Colonic mucosa (tissue), 4 donors: Measurements from ENCODE around the gene CERS5. TPM values are rescaled to one million over a fixed set of nuclear protein-coding genes. Genes with fewer than 3 reads are reported as not detected.
"Not testable (repeated sequence)": the region's sequence is repeated elsewhere in the genome, so short reads cannot be mapped to it uniquely, and the experiment has no call there.

Experiments
- DNase-seq: peaks from one replicate; pipeline ENCODE4 v3.0.0-alpha.2; 2020
- H3K27ac ChIP-seq: fragments of 200-600 bp; one replicate; pipeline ENCODE4 v1.8.0; 2021
- H3K27me3 ChIP-seq: fragments of 200-600 bp; one replicate; pipeline ENCODE4 v1.8.0; 2021
- H3K36me3 ChIP-seq: fragments of 200-600 bp; one replicate; pipeline ENCODE4 v1.8.0; 2021
- H3K4me1 ChIP-seq: fragments of 200-600 bp; one replicate; pipeline ENCODE4 v1.8.0; 2021; ENCODE audit warnings: mild to moderate bottlenecking
- H3K4me3 ChIP-seq: fragments of 200-600 bp; one replicate; pipeline ENCODE4 v1.8.0; 2021
- H3K9ac ChIP-seq, 2 donors: one replicate each; pipeline ENCODE4 v1.7.0; 2013; ENCODE audit warnings: control low read depth in 2 of 2, low read depth in 2 of 2, low read length in 2 of 2
- H3K9me3 ChIP-seq: fragments of 200-600 bp; one replicate; pipeline ENCODE4 v1.8.0; 2021
- CTCF ChIP-seq: fragments of 200-600 bp; IDR thresholded peaks from one replicate; pipeline ENCODE4 v1.8.0; 2022; ENCODE audit warnings: antibody characterized with exemption, mild to moderate bottlenecking
- intact Hi-C: fragments of 100-400 bp; cut with DNase I; formaldehyde crosslinking; loops from one replicate; pipeline ENCODE4 v1.14.1; 2022
- total RNA-seq, 2 donors: library from RNA; stranded (reverse); fragmentation: NEBNext Ultra II Directional in 1 of 2; extraction: Animal tissue kit (Norgen Biotek cat#: 25700) in 1 of 2; gene quantifications; one replicate each; pipeline ENCODE4 v1.2.1, GENCODE V29; 2021
- donor health status: healthy.
- donor health status: DM: no; HTN: no; CAD: no.
- donor health status: DM: no; HTN: no; CAD: no.

Gene CERS5
- total RNA-seq, 2 donors from 2014 or later = 17.6 to 19.4 TPM

GRCh38 chr12:50084775-50085614 lies 82.2 kb downstream of the CERS5 start, which contains the start of gene SMARCD1:
Gene SMARCD1, plus strand, starts transcription at chr12:50085342. Its CDS starts 28 bp downstream, at chr12:50085370.
- peaks cover 11% of the 10 kb centered on the region for H3K36me3 ChIP-seq
- H3K4me1 ChIP-seq = no peaks in the 10 kb centered on the region
- H3K4me3 ChIP-seq = peak within 1 kb of the TSS; percentile 93
- no peaks in the 10 kb centered on the region for H3K9me3 ChIP-seq
- intact Hi-C loops = loop anchor here (10.0 kb wide), 1 partner anchor 230 kb away; no protein-coding TSS in a partner anchor
- H3K9ac ChIP-seq = peak within 1 kb of the TSS; percentile 77 to 79
- peak within 1 kb of the TSS; percentile 88 for H3K27ac ChIP-seq
- no peaks in the 10 kb centered on the region for H3K27me3 ChIP-seq
- DNase-seq = peak; percentile 92
- TF ChIP-seq CTCF = peak; percentile 25

- H3K4me1 ChIP-seq = not testable (repeated sequence)
- H3K4me3 ChIP-seq = peak overlapping the region; percentile 93
- intact Hi-C loops = loop anchor here (10.0 kb wide), 1 partner anchor 230 kb away; no protein-coding TSS in a partner anchor
Observed at GRCh38 chr12:50084409-50084774, 82.8 kb downstream of the CERS5 start.

GRCh38 chr12:50083301-50083700 lies 83.9 kb downstream of the CERS5 start:
- Histone ChIP-seq H3K36me3 (no peaks in the 10 kb centered on the region), H3K27ac (no peak overlapping the region), H3K4me1 (no peaks in the 10 kb centered on the region), H3K4me3 (no peak overlapping the region), H3K27me3 (no peaks in the 10 kb centered on the region), H3K9ac (no peak overlapping the region), H3K9me3 (no peaks in the 10 kb centered on the region)
- intact Hi-C loops = loop anchor here (10.0 kb wide), 1 partner anchor 232 kb away; no protein-coding TSS in a partner anchor
- no peak for TF ChIP-seq CTCF
- DNase-seq = no peak

More at GRCh38 chr12:50084409-50084774, 82.8 kb downstream of the CERS5 start:
- H3K36me3 ChIP-seq, DNase-seq, H3K9me3 ChIP-seq, H3K27me3 ChIP-seq: not testable (repeated sequence)
- peak overlapping the region; percentile 88 for H3K27ac ChIP-seq
- H3K9ac ChIP-seq = peak overlapping the region; percentile 77 to 79

- peak overlapping the region; percentile 17 for H3K27ac ChIP-seq
Observed at GRCh38 chr12:50082644-50083043, 84.5 kb downstream of the CERS5 start.

GRCh38 chr12:50081096-50081808 lies 85.9 kb downstream of the CERS5 start:
- Histone ChIP-seq H3K4me3 (no peak overlapping the region), H3K36me3 (no peaks in the 10 kb centered on the region), H3K4me1 (no peaks in the 10 kb centered on the region), H3K9ac (no peak overlapping the region), H3K9me3 (no peaks in the 10 kb centered on the region), H3K27ac (no peak overlapping the region), H3K27me3 (no peaks in the 10 kb centered on the region)
- no peak for TF ChIP-seq CTCF
- DNase-seq = no peak
- intact Hi-C loops = loop anchor here (10.0 kb wide), 1 partner anchor 234 kb away; no protein-coding TSS in a partner anchor

More at GRCh38 chr12:50082644-50083043, 84.5 kb downstream of the CERS5 start:
- Histone ChIP-seq H3K4me1 (no peaks in the 10 kb centered on the region), H3K9me3 (no peaks in the 10 kb centered on the region), H3K27me3 (no peaks in the 10 kb centered on the region), H3K4me3 (no peak overlapping the region), H3K9ac (no peak overlapping the region), H3K36me3 (no peaks in the 10 kb centered on the region)
- intact Hi-C loops = loop anchor here (10.0 kb wide), 1 partner anchor 232 kb away; no protein-coding TSS in a partner anchor
- DNase-seq = peak; percentile 82
- no peak for TF ChIP-seq CTCF
